ENCODE results near the gene SLC5A4. TPM values are rescaled to one million over a fixed set of nuclear protein-coding genes. Genes with fewer than 3 reads are reported as not detected.

The SLC5A4 gene
- total and polyA plus RNA-seq, 9 donors = 0.33 to 1.3 (median 0.56) TPM; not detected in 3

GRCh38 chr22:32246166-32246565 lies 9.0 kb downstream of the SLC5A4 start:
- H3K4me1 ChIP-seq (ENCODE audit: insufficient read depth) = no peaks in the 10 kb centered on the region
- H3K27ac ChIP-seq = no peak overlapping the region
- H3K27me3 ChIP-seq = no peaks in the 10 kb centered on the region
- no peaks in the 10 kb centered on the region for H3K36me3 ChIP-seq
- intact Hi-C loops (cut with DNase I) = no loop called here
- no peaks in the 10 kb centered on the region for H3K9me3 ChIP-seq
- DNase-seq = no peak
- 75 to 81% (median 79%) methylated on average over 5 of the region's 5 CpGs for WGBS, 3 donors
- no peak for TF ChIP-seq CTCF (IDR thresholded peaks at IDR 0.05)
- TF ChIP-seq EP300 (IDR thresholded peaks at IDR 0.05) = no peak
- TF ChIP-seq POLR2A (IDR thresholded peaks at IDR 0.05) = no peak
- H3K4me3 ChIP-seq = no peak overlapping the region

GRCh38 chr22:32245042-32245441 lies 10.1 kb downstream of the SLC5A4 start:
- 64 to 65% (median 64%) methylated on average over 3 of the region's 3 CpGs for WGBS, 3 donors
- H3K4me3 ChIP-seq = no peak overlapping the region
- no peak for DNase-seq
- no peak overlapping the region for H3K27ac ChIP-seq
- no peaks in the 10 kb centered on the region for H3K36me3 ChIP-seq
- no peaks in the 10 kb centered on the region for H3K27me3 ChIP-seq
- TF ChIP-seq EP300 (IDR thresholded peaks at IDR 0.05) (no peak), POLR2A (IDR thresholded peaks at IDR 0.05) (no peak), CTCF (IDR thresholded peaks at IDR 0.05) (no peak)
- H3K9me3 ChIP-seq = no peaks in the 10 kb centered on the region
- intact Hi-C loops (cut with DNase I) = no loop called here
- no peaks in the 10 kb centered on the region for H3K4me1 ChIP-seq (ENCODE audit: insufficient read depth)

GRCh38 chr22:32244547-32244946 lies 10.6 kb downstream of the SLC5A4 start:
- no peak overlapping the region for H3K4me3 ChIP-seq
- no peaks in the 10 kb centered on the region for H3K27me3 ChIP-seq
- no peak for TF ChIP-seq POLR2A (IDR thresholded peaks at IDR 0.05)
- TF ChIP-seq CTCF (IDR thresholded peaks at IDR 0.05) = no peak
- no peak for TF ChIP-seq EP300 (IDR thresholded peaks at IDR 0.05)
- intact Hi-C loops (cut with DNase I) = no loop called here
- no peak overlapping the region for H3K27ac ChIP-seq
- H3K4me1 ChIP-seq (ENCODE audit: insufficient read depth) = no peaks in the 10 kb centered on the region
- H3K36me3 ChIP-seq = no peaks in the 10 kb centered on the region
- H3K9me3 ChIP-seq = no peaks in the 10 kb centered on the region
- WGBS, 3 donors = 86 to 95% (median 91%) methylated on average over 1 of the region's 1 CpG
- DNase-seq = no peak

- H3K27me3 ChIP-seq = no peaks in the 10 kb centered on the region
- H3K27ac ChIP-seq = no peak overlapping the region
- intact Hi-C loops (cut with DNase I) = no loop called here
- H3K4me1 ChIP-seq (ENCODE audit: insufficient read depth) = no peaks in the 10 kb centered on the region
- 50 to 57% (median 53%) methylated on average over 2 of the region's 2 CpGs for WGBS, 3 donors
- TF ChIP-seq EP300 (IDR thresholded peaks at IDR 0.05) (no peak), POLR2A (IDR thresholded peaks at IDR 0.05) (no peak), CTCF (IDR thresholded peaks at IDR 0.05) (no peak)
- no peak for DNase-seq
- no peak overlapping the region for H3K4me3 ChIP-seq
- no peaks in the 10 kb centered on the region for H3K9me3 ChIP-seq
- H3K36me3 ChIP-seq = no peaks in the 10 kb centered on the region
Measured at GRCh38 chr22:32240461-32240860, 14.7 kb downstream of the SLC5A4 start.

All from ovary (tissue), 9 donors.